ENCODE results near the gene CFAP157. TPM values are rescaled to one million over a fixed set of nuclear protein-coding genes. Genes with fewer than 3 reads are reported as not detected.
"Not testable (repeated sequence)": the region's sequence is repeated elsewhere in the genome, so short reads cannot be mapped to it uniquely, and the experiment has no call there.

The CFAP157 gene
- total RNA-seq, 1 donor, result not detected

GRCh38 chr9:127753148-127753547, 46.4 kb downstream of the CFAP157 start:
- H3K27me3 ChIP-seq (ENCODE audit: insufficient read depth, low read length), result no peaks in the 10 kb centered on the region
- no peaks in the 10 kb centered on the region for H3K4me1 ChIP-seq (ENCODE audit: insufficient read depth, low read length)
- no peaks in the 10 kb centered on the region for H3K9me3 ChIP-seq (ENCODE audit: low read depth, low read length)
- H3K4me3 ChIP-seq (ENCODE audit: low read length), result no peak overlapping the region

- no peak overlapping the region for H3K4me3 ChIP-seq (ENCODE audit: low read length)
- H3K4me1 ChIP-seq (ENCODE audit: insufficient read depth, low read length), result no peaks in the 10 kb centered on the region
- H3K9me3 ChIP-seq (ENCODE audit: low read depth, low read length), result no peaks in the 10 kb centered on the region
- H3K27me3 ChIP-seq (ENCODE audit: insufficient read depth, low read length), result no peaks in the 10 kb centered on the region
These were observed 46.8 kb downstream of the CFAP157 start for GRCh38 chr9:127753622-127754021.

- Histone ChIP-seq H3K27me3 (ENCODE audit: insufficient read depth, low read length) (no peaks in the 10 kb centered on the region), H3K4me1 (ENCODE audit: insufficient read depth, low read length) (no peaks in the 10 kb centered on the region), H3K4me3 (ENCODE audit: low read length) (no peak overlapping the region), H3K9me3 (ENCODE audit: low read depth, low read length) (no peaks in the 10 kb centered on the region)
These were observed 47.6 kb downstream of the CFAP157 start for GRCh38 chr9:127754099-127755060.

GRCh38 chr9:127755061-127756060, 48.6 kb downstream of the CFAP157 start:
- H3K4me3 ChIP-seq (ENCODE audit: low read length), result no peak overlapping the region
- no peaks in the 10 kb centered on the region for H3K9me3 ChIP-seq (ENCODE audit: low read depth, low read length)
- no peaks in the 10 kb centered on the region for H3K4me1 ChIP-seq (ENCODE audit: insufficient read depth, low read length)
- H3K27me3 ChIP-seq (ENCODE audit: insufficient read depth, low read length), result no peaks in the 10 kb centered on the region

- Histone ChIP-seq H3K9me3 (ENCODE audit: low read depth, low read length) (no peaks in the 10 kb centered on the region), H3K4me1 (ENCODE audit: insufficient read depth, low read length) (no peaks in the 10 kb centered on the region), H3K4me3 (ENCODE audit: low read length) (no peak overlapping the region), H3K27me3 (ENCODE audit: insufficient read depth, low read length) (no peaks in the 10 kb centered on the region)
These were observed 49.4 kb downstream of the CFAP157 start for GRCh38 chr9:127756233-127756632.

GRCh38 chr9:127756776-127757175, 50.0 kb downstream of the CFAP157 start:
- not testable (repeated sequence) for H3K4me3 ChIP-seq (ENCODE audit: low read length); H3K27me3 ChIP-seq (ENCODE audit: insufficient read depth, low read length); H3K9me3 ChIP-seq (ENCODE audit: low read depth, low read length); H3K4me1 ChIP-seq (ENCODE audit: insufficient read depth, low read length)

GRCh38 chr9:127758843-127759242, 52.1 kb downstream of the CFAP157 start:
- Histone ChIP-seq H3K4me1 (ENCODE audit: insufficient read depth, low read length) (peaks cover 18% of the 10 kb centered on the region), H3K27me3 (ENCODE audit: insufficient read depth, low read length) (no peaks in the 10 kb centered on the region), H3K9me3 (ENCODE audit: low read depth, low read length) (no peaks in the 10 kb centered on the region), H3K4me3 (ENCODE audit: low read length) (no peak overlapping the region)

GRCh38 chr9:127761061-127761460, 54.3 kb downstream of the CFAP157 start:
- no peaks in the 10 kb centered on the region for H3K9me3 ChIP-seq (ENCODE audit: low read depth, low read length)
- no peaks in the 10 kb centered on the region for H3K27me3 ChIP-seq (ENCODE audit: insufficient read depth, low read length)
- no peak overlapping the region for H3K4me3 ChIP-seq (ENCODE audit: low read length)
- peaks cover 26% of the 10 kb centered on the region for H3K4me1 ChIP-seq (ENCODE audit: insufficient read depth, low read length)

- no peak overlapping the region for H3K4me3 ChIP-seq (ENCODE audit: low read length)
- H3K27me3 ChIP-seq (ENCODE audit: insufficient read depth, low read length), result no peaks in the 10 kb centered on the region
- no peaks in the 10 kb centered on the region for H3K9me3 ChIP-seq (ENCODE audit: low read depth, low read length)
- peaks cover 31% of the 10 kb centered on the region for H3K4me1 ChIP-seq (ENCODE audit: insufficient read depth, low read length)
These were observed 54.7 kb downstream of the CFAP157 start for GRCh38 chr9:127761491-127761956.

- Histone ChIP-seq H3K4me3 (ENCODE audit: low read length) (no peak overlapping the region), H3K9me3 (ENCODE audit: low read depth, low read length) (no peaks in the 10 kb centered on the region), H3K27me3 (ENCODE audit: insufficient read depth, low read length) (no peaks in the 10 kb centered on the region), H3K4me1 (ENCODE audit: insufficient read depth, low read length) (peaks cover 38% of the 10 kb centered on the region)
These were observed 55.4 kb downstream of the CFAP157 start for GRCh38 chr9:127762111-127762676.

- Histone ChIP-seq H3K27me3 (ENCODE audit: insufficient read depth, low read length) (no peaks in the 10 kb centered on the region), H3K9me3 (ENCODE audit: low read depth, low read length) (no peaks in the 10 kb centered on the region), H3K4me1 (ENCODE audit: insufficient read depth, low read length) (peaks cover 54% of the 10 kb centered on the region), H3K4me3 (ENCODE audit: low read length) (no peak overlapping the region)
These were observed 57.2 kb downstream of the CFAP157 start for GRCh38 chr9:127763918-127764384.

GRCh38 chr9:127765418-127765817, 58.6 kb downstream of the CFAP157 start:
- H3K4me1 ChIP-seq (ENCODE audit: insufficient read depth, low read length), result peaks cover 69% of the 10 kb centered on the region
- H3K9me3 ChIP-seq (ENCODE audit: low read depth, low read length), result no peaks in the 10 kb centered on the region
- H3K27me3 ChIP-seq (ENCODE audit: insufficient read depth, low read length), result no peaks in the 10 kb centered on the region
- H3K4me3 ChIP-seq (ENCODE audit: low read length), result no peak overlapping the region
